HepG2 (cell line): ENCODE data around the gene BPIFB4. TPM values are rescaled to one million over a fixed set of nuclear protein-coding genes. Genes with fewer than 3 reads are reported as not detected.

ENCODE experiments used
- ATRX ChIP-seq: sonication (generic); formaldehyde crosslinking; IDR thresholded peaks from 2 replicates; pipeline ENCODE4 v1.4.0; 2020; ENCODE audit warnings: missing genetic modification reagents, borderline replicate concordance
- BRCA1 ChIP-seq: sonication (generic); formaldehyde crosslinking; IDR thresholded peaks from 2 replicates; pipeline ENCODE4 v1.4.0; 2020; ENCODE audit warnings: missing genetic modification reagents
- CBX1 ChIP-seq: IDR thresholded peaks from one replicate; pipeline ENCODE4 v1.6.1; 2016; ENCODE audit warnings: antibody characterized with exemption, low read depth
- ELF1 ChIP-seq: sonication (generic); formaldehyde crosslinking; IDR thresholded peaks from 2 replicates; pipeline ENCODE4 v1.4.0; 2020; ENCODE audit warnings: missing genetic modification reagents
- ELF3 ChIP-seq: IDR thresholded peaks from 2 replicates; pipeline ENCODE4 v1.6.1; 2016; ENCODE audit warnings: missing genetic modification reagents, missing compliant biosample characterization
- HNRNPK ChIP-seq: fragments of 200-400 bp; formaldehyde crosslinking; IDR thresholded peaks from 2 replicates; pipeline ENCODE4 v1.6.1; 2018; ENCODE audit warnings: low read length, low read depth, moderate library complexity, mild to moderate bottlenecking; ENCODE audit not compliant: poor library complexity, severe bottlenecking
- KDM6A ChIP-seq: IDR thresholded peaks from 2 replicates; pipeline ENCODE4 v1.6.1; 2016; ENCODE audit warnings: low read depth
- MED1 ChIP-seq: sonication (generic); formaldehyde crosslinking; IDR thresholded peaks from 2 replicates; pipeline ENCODE4 v1.4.0; 2020; ENCODE audit warnings: missing genetic modification reagents
- NBN ChIP-seq: fragments of 450-650 bp; conservative IDR thresholded peaks from 2 replicates; pipeline ENCODE4 v1.6.1; 2017
- NCOA2 ChIP-seq: sonication (generic); formaldehyde crosslinking; IDR thresholded peaks from 2 replicates; pipeline ENCODE4 v1.8.0; 2022; ENCODE audit warnings: inconsistent platforms
- SIX4 ChIP-seq: sonication (generic); formaldehyde crosslinking; IDR thresholded peaks from 2 replicates; pipeline ENCODE4 v1.4.0; 2020; ENCODE audit warnings: missing genetic modification reagents
- SMARCE1 ChIP-seq: fragments of 450-650 bp; IDR thresholded peaks from 2 replicates; pipeline ENCODE4 v1.6.1; 2017; ENCODE audit warnings: borderline replicate concordance
- SPEN ChIP-seq: sonication (generic); formaldehyde crosslinking; IDR thresholded peaks from 2 replicates; pipeline ENCODE4 v1.5.1; 2020; ENCODE audit warnings: low read depth, mild to moderate bottlenecking, missing genetic modification reagents
- TEAD3 ChIP-seq: optimal IDR thresholded peaks from 2 replicates; pipeline ENCODE3; 2016; ENCODE audit warnings: borderline replicate concordance
- ZBTB7A ChIP-seq: sonication (generic); formaldehyde crosslinking; IDR thresholded peaks from 2 replicates; pipeline ENCODE4 v1.8.0; 2022; ENCODE audit warnings: mild to moderate bottlenecking, missing genetic modification reagents
- ZBTB7B ChIP-seq: sonication (generic); formaldehyde crosslinking; IDR thresholded peaks from 2 replicates; pipeline ENCODE4 v1.4.0; 2020; ENCODE audit warnings: missing genetic modification reagents
- ZFP41 ChIP-seq: sonication (generic); formaldehyde crosslinking; IDR thresholded peaks from 2 replicates; pipeline ENCODE4 v1.4.0; 2020; ENCODE audit warnings: mild to moderate bottlenecking, missing genetic modification reagents, borderline replicate concordance
- ZNF124 ChIP-seq: sonication (generic); formaldehyde crosslinking; IDR thresholded peaks from 2 replicates; pipeline ENCODE4 v1.4.0; 2020; ENCODE audit warnings: missing genetic modification reagents
- ZNF143 ChIP-seq: sonication (generic); formaldehyde crosslinking; IDR thresholded peaks from 2 replicates; pipeline ENCODE4 v1.4.0; 2020; ENCODE audit warnings: missing genetic modification reagents
- ZNF17 ChIP-seq: sonication (generic); formaldehyde crosslinking; IDR thresholded peaks from 2 replicates; pipeline ENCODE4 v1.5.0; 2020; ENCODE audit warnings: mild to moderate bottlenecking, missing genetic modification reagents
- ZNF292 ChIP-seq: sonication (generic); formaldehyde crosslinking; IDR thresholded peaks from 2 replicates; pipeline ENCODE4 v1.8.1; 2022; ENCODE audit warnings: mild to moderate bottlenecking, low read depth, missing genetic modification reagents, borderline replicate concordance
- ZNF530 ChIP-seq: sonication (generic); formaldehyde crosslinking; IDR thresholded peaks from 2 replicates; pipeline ENCODE4 v1.5.0; 2020; ENCODE audit warnings: low read depth, mild to moderate bottlenecking, missing genetic modification reagents
- ZNF546 ChIP-seq: sonication (generic); formaldehyde crosslinking; conservative IDR thresholded peaks from 2 replicates; pipeline ENCODE4 v1.8.1; 2023; ENCODE audit warnings: mild to moderate bottlenecking, missing genetic modification reagents
- ZNF598 ChIP-seq: sonication (generic); formaldehyde crosslinking; IDR thresholded peaks from 2 replicates; pipeline ENCODE4 v1.5.1; 2020; ENCODE audit warnings: mild to moderate bottlenecking, missing genetic modification reagents, borderline replicate concordance
- ZNF652 ChIP-seq: IDR thresholded peaks from 2 replicates; pipeline ENCODE4 v1.6.1; 2016; ENCODE audit warnings: low read depth, borderline replicate concordance
- ZNF678 ChIP-seq: sonication (generic); formaldehyde crosslinking; IDR thresholded peaks from 2 replicates; pipeline ENCODE4 v1.4.0; 2020; ENCODE audit warnings: mild to moderate bottlenecking, missing genetic modification reagents
- ZNF7 ChIP-seq: IDR thresholded peaks from 2 replicates; pipeline ENCODE4 v1.6.1; 2016; ENCODE audit warnings: missing biosample characterization, missing genetic modification reagents
- polyA plus RNA-seq, 8 experiments: library from polyadenylated mRNA; depleted of rRNA in 3 of 8; stranded (reverse) in 7 of 8; unstranded in 1 of 8; fragments of >200 nt; fragmentation: Illumina TruSeq in 4 of 8; extraction: Trizol in 4 of 8; gene quantifications; 2 replicates each; pipeline versions ENCODE4 v1.2.1 to v1.2.3, GENCODE V29; 2011 to 2016; ENCODE audit warnings: low read depth in 4 of 8, missing spikeins in 1 of 8, mixed read lengths in 1 of 8; ENCODE audit not compliant: insufficient read depth in 1 of 8
- total RNA-seq, 5 experiments: library from RNA; depleted of rRNA; stranded (reverse); fragments of >200 nt; fragmentation: Illumina TruSeq; extraction: Trizol; gene quantifications; 2 replicates each; pipeline ENCODE4 v1.2.3, GENCODE V29; 2016; ENCODE audit warnings: low read depth in 1 of 5
- TF ChIP-seq, protein P1 (sequence below): sonication (generic); formaldehyde crosslinking; IDR thresholded peaks from 2 replicates; pipeline ENCODE4 v1.8.1; 2022; ENCODE audit warnings: mild to moderate bottlenecking, missing genetic modification reagents
- TF ChIP-seq, protein P2 (sequence below): sonication (generic); formaldehyde crosslinking; IDR thresholded peaks from 2 replicates; pipeline ENCODE4 v1.4.0; 2020; ENCODE audit warnings: low read depth, missing genetic modification reagents
- TF ChIP-seq, protein P3 (sequence below): sonication (generic); formaldehyde crosslinking; IDR thresholded peaks from 2 replicates; pipeline ENCODE4 v1.5.1; 2020; ENCODE audit warnings: missing genetic modification reagents, mild to moderate bottlenecking, borderline replicate concordance

BPIFB4 gene
- total and polyA plus RNA-seq, 2 of the 13 experiments (the other 11 are each of a cell fraction or from before 2014, with no cell fraction given), result 0.09 TPM; not detected in 1

DNA sequence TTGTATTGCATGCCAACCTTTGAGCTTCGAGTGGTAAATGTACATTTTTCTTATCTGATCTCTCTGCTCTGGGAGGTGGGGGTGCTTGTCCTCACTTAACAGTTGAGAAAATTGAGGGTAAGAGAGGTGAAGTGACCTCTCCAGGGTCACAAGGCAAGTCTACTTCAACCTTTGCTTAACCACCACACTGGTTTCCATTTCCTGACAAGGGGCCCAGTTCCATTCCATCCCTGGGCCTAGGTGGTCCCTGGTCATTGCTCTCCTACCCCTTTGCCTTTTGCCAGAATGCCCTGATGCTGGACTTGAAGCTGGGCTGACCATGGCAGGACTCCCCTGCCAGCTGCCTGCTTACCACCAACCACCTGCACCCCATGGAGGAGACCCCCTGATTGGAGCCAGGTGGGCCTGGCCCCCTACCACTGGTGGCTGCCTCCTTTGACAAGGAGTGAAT is 35.7 kb upstream of the BPIFB4 start (continued):
- TF ChIP-seq, protein P1, sequence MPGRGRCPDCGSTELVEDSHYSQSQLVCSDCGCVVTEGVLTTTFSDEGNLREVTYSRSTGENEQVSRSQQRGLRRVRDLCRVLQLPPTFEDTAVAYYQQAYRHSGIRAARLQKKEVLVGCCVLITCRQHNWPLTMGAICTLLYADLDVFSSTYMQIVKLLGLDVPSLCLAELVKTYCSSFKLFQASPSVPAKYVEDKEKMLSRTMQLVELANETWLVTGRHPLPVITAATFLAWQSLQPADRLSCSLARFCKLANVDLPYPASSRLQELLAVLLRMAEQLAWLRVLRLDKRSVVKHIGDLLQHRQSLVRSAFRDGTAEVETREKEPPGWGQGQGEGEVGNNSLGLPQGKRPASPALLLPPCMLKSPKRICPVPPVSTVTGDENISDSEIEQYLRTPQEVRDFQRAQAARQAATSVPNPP, result no peak
- no peak for TF ChIP-seq SMARCE1
- no peak for TF ChIP-seq HNRNPK
- TF ChIP-seq ZNF678 (CRISPR knock-in tag), result no peak
- TF ChIP-seq ZNF598 (CRISPR knock-in tag), result no peak
- peak; percentile 58; the same call in 1 of the 2 replicates for TF ChIP-seq ZBTB7B
- TF ChIP-seq ZNF7 (CRISPR knock-in tag), result no peak
- 0 out of 2 replicates have a peak, but pooled peaks have one; percentile 13 for TF ChIP-seq ELF1 (CRISPR knock-in tag)
- peak; percentile 84 for TF ChIP-seq MED1 (CRISPR knock-in tag)
- no peak for TF ChIP-seq ZNF124 (CRISPR knock-in tag)
- no peak for TF ChIP-seq CBX1
- TF ChIP-seq ELF3 (CRISPR knock-in tag), result no peak
- TF ChIP-seq ATRX, result no peak
- TF ChIP-seq ZNF292, result no peak
- TF ChIP-seq, protein P2, sequence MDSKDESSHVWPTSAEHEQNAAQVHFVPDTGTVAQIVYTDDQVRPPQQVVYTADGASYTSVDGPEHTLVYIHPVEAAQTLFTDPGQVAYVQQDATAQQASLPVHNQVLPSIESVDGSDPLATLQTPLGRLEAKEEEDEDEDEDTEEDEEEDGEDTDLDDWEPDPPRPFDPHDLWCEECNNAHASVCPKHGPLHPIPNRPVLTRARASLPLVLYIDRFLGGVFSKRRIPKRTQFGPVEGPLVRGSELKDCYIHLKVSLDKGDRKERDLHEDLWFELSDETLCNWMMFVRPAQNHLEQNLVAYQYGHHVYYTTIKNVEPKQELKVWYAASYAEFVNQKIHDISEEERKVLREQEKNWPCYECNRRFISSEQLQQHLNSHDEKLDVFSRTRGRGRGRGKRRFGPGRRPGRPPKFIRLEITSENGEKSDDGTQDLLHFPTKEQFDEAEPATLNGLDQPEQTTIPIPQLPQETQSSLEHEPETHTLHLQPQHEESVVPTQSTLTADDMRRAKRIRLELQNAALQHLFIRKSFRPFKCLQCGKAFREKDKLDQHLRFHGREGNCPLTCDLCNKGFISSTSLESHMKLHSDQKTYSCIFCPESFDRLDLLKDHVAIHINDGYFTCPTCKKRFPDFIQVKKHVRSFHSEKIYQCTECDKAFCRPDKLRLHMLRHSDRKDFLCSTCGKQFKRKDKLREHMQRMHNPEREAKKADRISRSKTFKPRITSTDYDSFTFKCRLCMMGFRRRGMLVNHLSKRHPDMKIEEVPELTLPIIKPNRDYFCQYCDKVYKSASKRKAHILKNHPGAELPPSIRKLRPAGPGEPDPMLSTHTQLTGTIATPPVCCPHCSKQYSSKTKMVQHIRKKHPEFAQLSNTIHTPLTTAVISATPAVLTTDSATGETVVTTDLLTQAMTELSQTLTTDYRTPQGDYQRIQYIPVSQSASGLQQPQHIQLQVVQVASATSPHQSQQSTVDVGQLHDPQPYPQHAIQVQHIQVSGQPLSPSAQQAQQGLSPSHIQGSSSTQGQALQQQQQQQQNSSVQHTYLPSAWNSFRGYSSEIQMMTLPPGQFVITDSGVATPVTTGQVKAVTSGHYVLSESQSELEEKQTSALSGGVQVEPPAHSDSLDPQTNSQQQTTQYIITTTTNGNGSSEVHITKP (CRISPR knock-in tag), result no peak
- TF ChIP-seq TEAD3 (CRISPR knock-in tag), result peak; percentile 3
- TF ChIP-seq, protein P3, sequence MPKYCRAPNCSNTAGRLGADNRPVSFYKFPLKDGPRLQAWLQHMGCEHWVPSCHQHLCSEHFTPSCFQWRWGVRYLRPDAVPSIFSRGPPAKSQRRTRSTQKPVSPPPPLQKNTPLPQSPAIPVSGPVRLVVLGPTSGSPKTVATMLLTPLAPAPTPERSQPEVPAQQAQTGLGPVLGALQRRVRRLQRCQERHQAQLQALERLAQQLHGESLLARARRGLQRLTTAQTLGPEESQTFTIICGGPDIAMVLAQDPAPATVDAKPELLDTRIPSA (CRISPR knock-in tag), result no peak
- no peak for TF ChIP-seq ZFP41 (CRISPR knock-in tag)
- no peak for TF ChIP-seq ZNF652 (CRISPR knock-in tag)
- TF ChIP-seq SIX4 (CRISPR knock-in tag), result no peak
- no peak for TF ChIP-seq BRCA1
- TF ChIP-seq NCOA2 (CRISPR knock-in tag), result no peak; the same call in 1 of the 2 replicates
- no peak for TF ChIP-seq ZNF143 (CRISPR knock-in tag)
- TF ChIP-seq NBN, result no peak
- TF ChIP-seq KDM6A (CRISPR knock-in tag), result 0 out of 2 replicates have a peak, but pooled peaks have one; percentile 58
- TF ChIP-seq SPEN, result no peak
- peak; percentile 52; the same call in 1 of the 2 replicates for TF ChIP-seq ZBTB7A (CRISPR knock-in tag)
- TF ChIP-seq ZNF530 (CRISPR knock-in tag), result no peak
- TF ChIP-seq ZNF546 (CRISPR knock-in tag), result no peak
- TF ChIP-seq ZNF17 (CRISPR knock-in tag), result no peak
